A549 (cell line): ENCODE results near the gene CALCA. TPM values are rescaled to one million over a fixed set of nuclear protein-coding genes. Genes with fewer than 3 reads are reported as not detected.

ENCODE experiments used
- ATAC-seq, 2 experiments: fragments of 200-7000 bp in 1 of 2; fragments of >200 bp in 1 of 2; cut with Nextera tagmentation in 1 of 2; cut with Tn5 transposase in 1 of 2; 3 replicates each; pipeline versions ENCODE4 v1.8.0 to v1.9.1; 2018 to 2020; ENCODE audit warnings: mild to moderate bottlenecking in 1 of 2, moderate library complexity in 1 of 2
- CTCF ChIA-PET: fragments of 300-600 bp; sonication (Branson Sonifier 250); formaldehyde crosslinking; extraction: SDS; loops from one replicate; lab custom pipeline; 2021; ENCODE audit warnings: antibody characterized with exemption, inconsistent platforms; lab: Yijun Ruan, JAX
- POLR2A ChIA-PET: fragments of 350-600 bp; formaldehyde crosslinking; extraction: SDS; loops from one replicate; lab custom pipeline; 2021; ENCODE audit warnings: antibody characterized with exemption, inconsistent platforms; lab: Yijun Ruan, JAX
- DNase-seq, 2 experiments: peaks; one replicate each; pipeline versions ENCODE4 v3.0.0 to v3.0.0-alpha.2; 2011 to 2016; ENCODE audit warnings: low read depth in 1 of 2, low spot score in 1 of 2
- FAIRE-seq: peaks from 2 replicates; lab custom pipeline; 2011; peaks lifted over from hg19 to GRCh38; lab: Jason Lieb, UNC
- H3K27ac ChIP-seq, 2 experiments: fragments of >200 bp; sonication (Bioruptor Twin); formaldehyde crosslinking; 3 replicates each; pipeline ENCODE4 v1.5.1; 2016 to 2017
- H3K4me1 ChIP-seq: fragments of >200 bp; sonication (Bioruptor Twin); formaldehyde crosslinking; 3 replicates; pipeline ENCODE4 v1.6.1; 2016
- H3K4me2 ChIP-seq: fragments of >200 bp; sonication (Bioruptor Twin); formaldehyde crosslinking; 3 replicates; pipeline ENCODE4 v1.6.1; 2016
- H3K4me3 ChIP-seq: fragments of >200 bp; sonication (Bioruptor Twin); formaldehyde crosslinking; 3 replicates; pipeline ENCODE4 v1.5.1; 2016
- H3K9me3 ChIP-seq: fragments of >200 bp; sonication (Bioruptor Twin); formaldehyde crosslinking; 3 replicates; pipeline ENCODE4 v1.6.1; 2016
- BCL3 ChIP-seq: fragments of >200 bp; sonication (Bioruptor Twin); formaldehyde crosslinking; IDR thresholded peaks from 3 replicates; pipeline ENCODE4 v1.6.1; 2016
- CBX2 ChIP-seq: fragments of 200-600 bp; sonication (generic); IDR thresholded peaks from 2 replicates; pipeline ENCODE4 v1.6.1; 2016; ENCODE audit warnings: low read depth, mild to moderate bottlenecking, borderline replicate concordance
- CBX8 ChIP-seq: fragments of 200-600 bp; sonication (generic); IDR thresholded peaks from 2 replicates; pipeline ENCODE4 v1.6.1; 2016
- CEBPB ChIP-seq, 2 experiments: fragments of >200 bp in 1 of 2; sonication (Bioruptor Twin) in 1 of 2; formaldehyde crosslinking in 1 of 2; IDR thresholded peaks; 2 replicates each; pipeline ENCODE4 v1.6.1; 2012 to 2016
- CHD2 ChIP-seq: fragments of 150-350 bp; IDR thresholded peaks from 2 replicates; pipeline ENCODE4 v1.6.1; 2014; ENCODE audit warnings: low read length; ENCODE audit not compliant: partially characterized antibody
- FOSB ChIP-seq: fragments of 250-450 bp; sonication (Bioruptor Pico); IDR thresholded peaks from 2 replicates; pipeline ENCODE4 v1.5.0; 2020; ENCODE audit warnings: mild to moderate bottlenecking, moderate library complexity
- HMGXB4 ChIP-seq: fragments of 250-450 bp; sonication (Bioruptor Pico); IDR thresholded peaks from 2 replicates; pipeline ENCODE4 v1.5.0; 2021; ENCODE audit warnings: mild to moderate bottlenecking, moderate library complexity, borderline replicate concordance
- HOXA7 ChIP-seq: fragments of 250-450 bp; sonication (Bioruptor Pico); IDR thresholded peaks from 2 replicates; pipeline ENCODE4 v1.5.0; 2020; ENCODE audit warnings: mild to moderate bottlenecking, moderate library complexity
- JUNB ChIP-seq: fragments of >200 bp; sonication (Bioruptor Twin); formaldehyde crosslinking; IDR thresholded peaks from 2 replicates; pipeline ENCODE4 v1.6.1; 2016
- KDM5A ChIP-seq: fragments of 200-600 bp; sonication (generic); IDR thresholded peaks from 2 replicates; pipeline ENCODE4 v1.6.1; 2016; ENCODE audit warnings: antibody characterized with exemption, mild to moderate bottlenecking
- MAX ChIP-seq: IDR thresholded peaks from 2 replicates; pipeline ENCODE4 v1.6.1; 2012
- MAZ ChIP-seq: fragments of 150-350 bp; IDR thresholded peaks from 2 replicates; pipeline ENCODE4 v1.6.1; 2014; ENCODE audit warnings: antibody characterized with exemption, low read depth, low read length, borderline replicate concordance
- NFE2L2 ChIP-seq: fragments of 150-350 bp; conservative IDR thresholded peaks from 2 replicates; pipeline ENCODE4 v1.6.1; 2014; ENCODE audit warnings: low read length
- NPAS2 ChIP-seq: fragments of 250-450 bp; sonication (Bioruptor Pico); IDR thresholded peaks from 2 replicates; pipeline ENCODE4 v1.8.0; 2022; ENCODE audit warnings: mild to moderate bottlenecking, moderate library complexity, borderline replicate concordance
- NR3C1 ChIP-seq: fragments of >200 bp; sonication (Bioruptor Twin); formaldehyde crosslinking; IDR thresholded peaks from 3 replicates; pipeline ENCODE4 v1.6.1; 2017
- PHF8 ChIP-seq: fragments of 200-600 bp; sonication (generic); IDR thresholded peaks from 2 replicates; pipeline ENCODE4 v1.6.1; 2016; ENCODE audit warnings: low read depth, mild to moderate bottlenecking, antibody characterized with exemption, moderate library complexity, borderline replicate concordance
- POLR2A ChIP-seq: IDR thresholded peaks from 2 replicates; pipeline ENCODE4 v1.6.1; 2012; ENCODE audit warnings: mild to moderate bottlenecking, low read length
- RCOR1 ChIP-seq: fragments of 150-350 bp; IDR thresholded peaks from 2 replicates; pipeline ENCODE4 v1.6.1; 2014; ENCODE audit warnings: antibody characterized with exemption, low read length, low read depth
- SREBF2 ChIP-seq: fragments of 450-650 bp; IDR thresholded peaks from 2 replicates; pipeline ENCODE4 v1.6.1; 2014; ENCODE audit warnings: mild to moderate bottlenecking, moderate library complexity
- ZFP36 ChIP-seq: fragments of 450-650 bp; IDR thresholded peaks from 2 replicates; pipeline ENCODE4 v1.6.1; 2014; ENCODE audit warnings: borderline replicate concordance; ENCODE audit not compliant: partially characterized antibody
- ZSCAN20 ChIP-seq: fragments of 250-450 bp; sonication (Bioruptor Pico); IDR thresholded peaks from 2 replicates; pipeline ENCODE4 v1.8.0; 2022; ENCODE audit warnings: mild to moderate bottlenecking, moderate library complexity
- WGBS: methylation state at CpG from one replicate; pipeline ENCODE4 v1.1.6; 2017; ENCODE audit errors: missing lambda C conversion rate; 5-methylcytosine and 5-hydroxymethylcytosine counted together
- polyA plus RNA-seq, 4 experiments: library from polyadenylated mRNA; depleted of rRNA in 3 of 4; stranded (reverse); fragments of >200 nt; fragmentation: RNase III in 1 of 4; extraction: RNeasy Plus Mini Kit Qiagen cat#74134 plus additional on column Dnase treatment in 1 of 4; gene quantifications; 2 replicates in 3 of 4; 3 replicates in 1 of 4; pipeline ENCODE4 v1.2.3, GENCODE V29; 2011 to 2017
- TF ChIP-seq, protein P1 (sequence below): fragments of >200 bp; sonication (Bioruptor Twin); formaldehyde crosslinking; IDR thresholded peaks from 3 replicates; pipeline ENCODE4 v1.5.1; 2016

CALCA gene
- polyA plus RNA-seq, 2 of the 4 experiments (the other 2 are of a cell fraction) = not detected

DNA sequence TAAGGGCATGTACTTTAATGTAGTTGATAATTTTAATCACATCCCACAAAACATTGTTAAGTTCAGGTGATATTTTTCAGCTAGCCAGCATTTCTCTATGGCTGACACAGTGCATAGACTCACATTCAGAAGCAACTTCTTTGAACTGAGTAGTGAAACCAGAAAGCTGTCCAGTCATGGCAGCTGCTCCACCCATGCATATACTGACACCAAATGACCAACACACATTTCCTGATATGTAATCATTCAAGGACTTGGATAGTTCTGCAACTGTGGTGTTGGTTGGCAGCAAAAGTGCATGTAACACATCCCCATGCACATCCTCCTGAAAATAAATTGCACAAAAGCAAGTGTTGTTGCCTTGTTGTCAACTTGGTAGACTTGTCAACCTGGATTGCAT, 39.7 kb downstream of the CALCA start:
- DNase-seq (no peak), FAIRE-seq (no peak), ATAC-seq (no peak)
- POLR2A ChIA-PET = no interaction called here
- TF ChIP-seq HMGXB4 (CRISPR knock-in tag) = no peak
- no peak for TF ChIP-seq ZSCAN20 (CRISPR knock-in tag)
- TF ChIP-seq JUNB = no peak
- TF ChIP-seq POLR2A = no peak
- TF ChIP-seq PHF8 = no peak
- H3K4me1 ChIP-seq = no peaks in the 10 kb centered on the region
- H3K27ac ChIP-seq = no peak overlapping the region
- H3K9me3 ChIP-seq = 0 out of 3 replicates have a peak, but pooled peaks cover 4% of the 10 kb centered on the region
- H3K4me3 ChIP-seq = no peak overlapping the region
- no peak overlapping the region for H3K4me2 ChIP-seq
- CTCF ChIA-PET = no interaction called here

DNA sequence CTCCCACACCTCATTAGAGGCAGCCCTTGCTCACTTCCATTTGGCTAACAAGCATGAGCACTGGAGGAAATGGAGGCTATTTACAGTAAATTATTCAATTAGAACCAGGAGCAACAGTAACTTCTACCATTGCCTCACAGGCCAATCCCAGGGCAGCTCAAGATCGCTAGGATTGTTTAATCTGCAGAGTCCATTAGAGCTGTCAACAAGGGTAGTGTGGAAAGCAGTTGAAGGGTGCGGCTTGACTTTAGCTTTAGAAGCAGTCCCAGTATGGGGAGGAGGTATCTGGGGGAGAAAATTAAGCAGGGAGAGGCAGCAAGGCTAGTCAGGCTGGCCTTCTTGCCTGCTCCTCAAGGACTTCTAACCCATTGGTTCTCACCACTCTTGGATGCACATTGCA, 41.8 kb downstream of the CALCA start:
- WGBS = 10% methylated on average over 2 of the region's 2 CpGs
- no peak for FAIRE-seq

DNA sequence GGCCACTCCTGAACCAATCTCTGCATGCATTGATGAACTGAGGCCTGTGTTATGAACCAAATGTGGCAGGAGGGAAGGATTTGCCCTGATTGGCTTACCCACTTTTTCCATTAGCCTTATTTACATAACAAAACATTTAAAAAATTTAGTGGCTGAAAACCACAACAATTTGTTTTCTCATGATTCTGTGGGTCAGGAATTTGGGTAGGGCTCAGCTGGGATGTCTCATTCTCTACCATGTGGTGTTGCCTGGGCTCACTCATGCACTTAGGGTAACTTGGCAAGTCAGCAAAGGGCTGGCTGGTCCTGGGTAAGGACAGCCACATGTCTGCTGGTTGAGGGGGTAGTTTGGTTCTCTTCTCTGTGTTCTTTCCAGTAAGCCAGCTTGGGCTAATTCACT, 45.0 kb downstream of the CALCA start:
- CTCF ChIA-PET = interaction anchor here (1.2 to 1.4 kb wide), 3 partner anchors 9 to 148 kb away, joined by 3 to 5 read pairs (median 4); no protein-coding TSS in a partner anchor
- ATAC-seq = no peak
- no peak for TF ChIP-seq ZFP36
- no peak for TF ChIP-seq BCL3
- no peak for TF ChIP-seq CEBPB (IDR thresholded peaks at IDR 0.05)
- no peak for TF ChIP-seq CBX2
- no peak for TF ChIP-seq SREBF2
- TF ChIP-seq MAZ = no peak
- TF ChIP-seq KDM5A = no peak
- TF ChIP-seq NR3C1 = no peak
- no peak for TF ChIP-seq CHD2
- no peak for TF ChIP-seq HOXA7 (CRISPR knock-in tag)

More for the DNA sequence above, 41.8 kb downstream of the CALCA start:
- no peak for TF ChIP-seq NPAS2 (CRISPR knock-in tag)
- no peak for TF ChIP-seq CBX8
- TF ChIP-seq, protein P1, sequence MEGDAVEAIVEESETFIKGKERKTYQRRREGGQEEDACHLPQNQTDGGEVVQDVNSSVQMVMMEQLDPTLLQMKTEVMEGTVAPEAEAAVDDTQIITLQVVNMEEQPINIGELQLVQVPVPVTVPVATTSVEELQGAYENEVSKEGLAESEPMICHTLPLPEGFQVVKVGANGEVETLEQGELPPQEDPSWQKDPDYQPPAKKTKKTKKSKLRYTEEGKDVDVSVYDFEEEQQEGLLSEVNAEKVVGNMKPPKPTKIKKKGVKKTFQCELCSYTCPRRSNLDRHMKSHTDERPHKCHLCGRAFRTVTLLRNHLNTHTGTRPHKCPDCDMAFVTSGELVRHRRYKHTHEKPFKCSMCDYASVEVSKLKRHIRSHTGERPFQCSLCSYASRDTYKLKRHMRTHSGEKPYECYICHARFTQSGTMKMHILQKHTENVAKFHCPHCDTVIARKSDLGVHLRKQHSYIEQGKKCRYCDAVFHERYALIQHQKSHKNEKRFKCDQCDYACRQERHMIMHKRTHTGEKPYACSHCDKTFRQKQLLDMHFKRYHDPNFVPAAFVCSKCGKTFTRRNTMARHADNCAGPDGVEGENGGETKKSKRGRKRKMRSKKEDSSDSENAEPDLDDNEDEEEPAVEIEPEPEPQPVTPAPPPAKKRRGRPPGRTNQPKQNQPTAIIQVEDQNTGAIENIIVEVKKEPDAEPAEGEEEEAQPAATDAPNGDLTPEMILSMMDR = no peak
- TF ChIP-seq NFE2L2 = no peak
- TF ChIP-seq FOSB (CRISPR knock-in tag) = no peak
- no peak for TF ChIP-seq RCOR1
- TF ChIP-seq HMGXB4 (CRISPR knock-in tag) = no peak
- no peak for TF ChIP-seq MAX
- DNase-seq = no peak
- CTCF ChIA-PET = interaction anchor here (1.2 kb wide), 1 partner anchor 22 kb away, joined by 3 read pairs; no protein-coding TSS in a partner anchor
- H3K27ac ChIP-seq = no peak overlapping the region
- ATAC-seq = no peak
- H3K9me3 ChIP-seq = 0 out of 3 replicates have a peak, but pooled peaks cover 4% of the 10 kb centered on the region
- no peak overlapping the region for H3K4me2 ChIP-seq
- POLR2A ChIA-PET = no interaction called here
- H3K4me3 ChIP-seq = no peak overlapping the region
- H3K4me1 ChIP-seq = no peaks in the 10 kb centered on the region

More for the DNA sequence above, 45.0 kb downstream of the CALCA start:
- H3K27ac ChIP-seq = no peak overlapping the region
- H3K9me3 ChIP-seq = 0 out of 3 replicates have a peak, but pooled peaks cover 4% of the 10 kb centered on the region
- no peaks in the 10 kb centered on the region for H3K4me1 ChIP-seq
- FAIRE-seq = no peak
- H3K4me2 ChIP-seq = no peak overlapping the region
- no peak for DNase-seq
- H3K4me3 ChIP-seq = no peak overlapping the region
- POLR2A ChIA-PET = no interaction called here
